Cardiac fibroblast (primary cell): Measurements from ENCODE around the gene ZNF358.
A peak's percentile ranks its signal among the peaks of the same experiment; 100 is the strongest.
"Not testable (repeated sequence)": the region's sequence is repeated elsewhere in the genome, so short reads cannot be mapped to it uniquely, and the experiment has no call there.

Experiments
- DNase-seq, 2 donors: peaks; one replicate each; pipeline versions ENCODE4 v3.0.0 to v3.0.0-alpha.2; 2010; ENCODE audit warnings: low read depth in 2 of 2
- H3K4me3 ChIP-seq, 2 donors: replicated peaks in 1 of 2; 1 replicate in 1 of 2; 2 replicates in 1 of 2; pipeline ENCODE4 v1.5.1; 2011; ENCODE audit warnings: low read depth in 2 of 2, low read length in 2 of 2, mild to moderate bottlenecking in 2 of 2, moderate library complexity in 1 of 2
- CTCF ChIP-seq: IDR thresholded peaks from one replicate; pipeline ENCODE4 v1.5.1; 2011; ENCODE audit warnings: low read depth, mild to moderate bottlenecking, low read length, inconsistent platforms

The ZNF358 gene

GRCh38 chr19:7535047-7535997 lies 19.4 kb downstream of the ZNF358 start, which contains the start of gene PNPLA6:
TSS of gene PNPLA6 (plus strand) at chr19:7535717. CDS start at chr19:7535789, 72 bp downstream.
- no peak for TF ChIP-seq CTCF
- peak; percentile 96 for DNase-seq
- H3K4me3 ChIP-seq, result peak within 1 kb of the TSS; percentile 98 to 99

- TF ChIP-seq CTCF, result no peak
Measured at GRCh38 chr19:7535998-7536695, 20.2 kb downstream of the ZNF358 start.

GRCh38 chr19:7538990-7539389 lies 23.1 kb downstream of the ZNF358 start:
- H3K4me3 ChIP-seq, DNase-seq: not testable (repeated sequence)

More at GRCh38 chr19:7535998-7536695, 20.2 kb downstream of the ZNF358 start:
- peak overlapping the region; percentile 98 to 99 for H3K4me3 ChIP-seq
- DNase-seq, result no peak

- DNase-seq, result no peak
- no peak overlapping the region for H3K4me3 ChIP-seq
- no peak for TF ChIP-seq CTCF
Measured at GRCh38 chr19:7539827-7540425, 24.0 kb downstream of the ZNF358 start.

GRCh38 chr19:7540761-7541474 lies 25.0 kb downstream of the ZNF358 start:
- H3K4me3 ChIP-seq, result no peak overlapping the region
- no peak for TF ChIP-seq CTCF
- peak; percentile 27 to 55 for DNase-seq

- TF ChIP-seq CTCF, result no peak
- DNase-seq, result no peak
- H3K4me3 ChIP-seq, result no peak overlapping the region
Measured at GRCh38 chr19:7541475-7541824, 25.5 kb downstream of the ZNF358 start.
